Activated B cell treated with CpG ODN at 0.5 μM for 24 hours (primary cell): ENCODE results near the gene PTPN14. TPM values are rescaled to one million over a fixed set of nuclear protein-coding genes. Genes with fewer than 3 reads are reported as not detected.

Source experiments
- ATAC-seq: fragments of 200-7000 bp; cut with Tn5 transposase; one replicate; pipeline ENCODE4 v1.10.0; 2021; ENCODE audit warnings: low read depth, mild to moderate bottlenecking, moderate library complexity
- CTCF ChIA-PET: fragments of 350-600 bp; sonication (Branson Sonifier 250); formaldehyde crosslinking; loops from one replicate; lab custom pipeline; 2021; ENCODE audit warnings: antibody characterized with exemption; lab: Charles Lee
- POLR2A ChIA-PET: fragments of 350-600 bp; sonication (Branson Sonifier 250); formaldehyde crosslinking; loops from one replicate; lab custom pipeline; 2021; ENCODE audit warnings: antibody characterized with exemption; lab: Charles Lee
- DNase-seq: peaks from one replicate; pipeline ENCODE4 v3.0.0; 2022
- H3K27ac Mint-ChIP-seq: one replicate; pipeline ENCODE4 v1.8.0; 2020; ENCODE audit warnings: mixed read lengths
- H3K27me3 Mint-ChIP-seq: one replicate; pipeline ENCODE4 v1.8.0; 2021; ENCODE audit warnings: mixed read lengths
- H3K36me3 Mint-ChIP-seq: one replicate; pipeline ENCODE4 v1.8.0; 2021; ENCODE audit warnings: low read depth, mixed read lengths
- H3K4me1 Mint-ChIP-seq: one replicate; pipeline ENCODE4 v1.8.0; 2021; ENCODE audit warnings: mixed read lengths
- H3K4me3 Mint-ChIP-seq: one replicate; pipeline ENCODE4 v1.8.0; 2020; ENCODE audit warnings: mild to moderate bottlenecking, mixed read lengths
- H3K9me3 Mint-ChIP-seq: one replicate; pipeline ENCODE4 v1.8.0; 2020; ENCODE audit warnings: mixed read lengths
- intact Hi-C: fragments of 100-400 bp; cut with micrococcal nuclease; formaldehyde crosslinking; loops from one replicate; pipeline ENCODE4 v1.15.1; 2024
- total RNA-seq: library from RNA; stranded (reverse); gene quantifications from 2 replicates; pipeline ENCODE4 v1.2.3, GENCODE V29; 2022
- TF ChIP-seq, protein P1 (sequence below): fragments of 200-600 bp; IDR thresholded peaks from one replicate; pipeline ENCODE4 v1.8.0; 2022; ENCODE audit warnings: antibody characterized with exemption, mild to moderate bottlenecking

Gene PTPN14
- total RNA-seq, 1 donor from 2014 or later = not detected

DNA sequence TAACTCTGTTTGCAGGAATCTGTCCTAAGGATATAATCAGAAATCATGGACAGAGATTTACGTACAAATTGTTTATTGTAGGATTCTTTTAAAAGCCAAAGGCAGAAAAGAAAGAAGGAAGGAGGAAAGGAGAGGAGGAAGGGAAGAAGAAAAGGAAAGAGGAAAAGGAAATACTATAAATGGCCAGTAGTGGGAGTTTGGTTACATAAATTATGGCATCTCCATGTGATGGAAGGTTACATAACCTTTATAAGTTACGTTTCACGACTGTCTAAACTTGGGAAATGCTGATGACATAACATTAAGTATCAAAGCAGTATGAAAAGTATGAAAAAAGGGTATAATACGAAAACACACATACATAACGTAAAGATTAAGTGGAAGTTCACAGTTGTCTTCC, 231.5 kb downstream of the PTPN14 start:
- TF ChIP-seq, protein P1, sequence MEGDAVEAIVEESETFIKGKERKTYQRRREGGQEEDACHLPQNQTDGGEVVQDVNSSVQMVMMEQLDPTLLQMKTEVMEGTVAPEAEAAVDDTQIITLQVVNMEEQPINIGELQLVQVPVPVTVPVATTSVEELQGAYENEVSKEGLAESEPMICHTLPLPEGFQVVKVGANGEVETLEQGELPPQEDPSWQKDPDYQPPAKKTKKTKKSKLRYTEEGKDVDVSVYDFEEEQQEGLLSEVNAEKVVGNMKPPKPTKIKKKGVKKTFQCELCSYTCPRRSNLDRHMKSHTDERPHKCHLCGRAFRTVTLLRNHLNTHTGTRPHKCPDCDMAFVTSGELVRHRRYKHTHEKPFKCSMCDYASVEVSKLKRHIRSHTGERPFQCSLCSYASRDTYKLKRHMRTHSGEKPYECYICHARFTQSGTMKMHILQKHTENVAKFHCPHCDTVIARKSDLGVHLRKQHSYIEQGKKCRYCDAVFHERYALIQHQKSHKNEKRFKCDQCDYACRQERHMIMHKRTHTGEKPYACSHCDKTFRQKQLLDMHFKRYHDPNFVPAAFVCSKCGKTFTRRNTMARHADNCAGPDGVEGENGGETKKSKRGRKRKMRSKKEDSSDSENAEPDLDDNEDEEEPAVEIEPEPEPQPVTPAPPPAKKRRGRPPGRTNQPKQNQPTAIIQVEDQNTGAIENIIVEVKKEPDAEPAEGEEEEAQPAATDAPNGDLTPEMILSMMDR = no peak
- Mint-ChIP-seq H3K27ac (no peak overlapping the region), H3K27me3 (no peaks in the 10 kb centered on the region), H3K4me3 (no peak overlapping the region), H3K4me1 (peaks cover 7% of the 10 kb centered on the region), H3K9me3 (no peaks in the 10 kb centered on the region), H3K36me3 (peaks cover 58% of the 10 kb centered on the region)
- DNase-seq (no peak), ATAC-seq (no peak)
- CTCF ChIA-PET = interaction anchor here (1.1 to 4.8 kb wide), 2 partner anchors 10 to 42 kb away, joined by 3 to 51 read pairs; no protein-coding TSS in a partner anchor
- intact Hi-C loops = loop anchor here (10.0 kb wide), 1 partner anchor 335 kb away; the partner anchor contains the start of gene PROX1
- POLR2A ChIA-PET = no interaction called here

DNA sequence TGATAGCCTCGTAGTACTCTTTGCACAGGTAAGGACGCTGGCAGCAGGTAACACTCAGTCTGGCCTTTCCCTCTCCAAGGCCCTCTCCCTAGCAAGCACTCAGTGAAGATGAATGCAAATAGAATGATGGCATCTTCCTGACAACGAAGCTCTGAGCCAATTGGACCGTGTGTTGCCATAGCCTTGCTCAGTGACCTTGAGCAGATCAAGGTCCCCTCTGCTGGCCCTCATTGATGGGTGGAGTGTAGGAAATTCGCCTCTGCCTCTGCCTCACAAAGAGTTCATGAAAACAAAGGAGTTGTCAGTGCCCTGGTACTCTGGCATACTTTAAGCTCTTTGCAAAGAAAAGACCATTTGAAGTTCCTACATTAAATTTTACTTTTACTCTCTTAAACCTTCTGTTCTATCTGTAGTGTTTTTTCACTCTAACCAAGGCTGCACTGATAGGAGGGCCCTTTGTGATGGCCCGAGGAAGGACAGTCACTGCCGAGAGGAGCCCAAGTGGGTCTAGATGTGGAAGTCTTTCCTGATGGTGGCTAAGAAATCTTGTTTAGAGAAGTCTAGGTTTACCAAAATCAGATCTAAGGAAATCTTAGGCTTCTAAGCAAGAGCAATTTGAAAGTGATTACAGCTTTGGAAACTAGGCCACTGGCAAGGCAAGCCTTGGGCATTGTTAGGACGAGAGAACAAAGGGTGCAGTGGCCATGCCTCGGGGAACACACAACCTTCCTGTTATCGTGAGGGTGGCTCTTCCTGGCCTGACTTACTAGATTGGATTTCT, 232.3 kb downstream of the PTPN14 start:
- no peak for DNase-seq
- POLR2A ChIA-PET = interaction anchor here (1.2 kb wide), 1 partner anchor 35 kb away, joined by 5 read pairs; no protein-coding TSS in a partner anchor
- intact Hi-C loops = no loop called here
- CTCF ChIA-PET = interaction anchor here (1.1 to 4.8 kb wide), 2 partner anchors 11 to 41 kb away, joined by 3 to 51 read pairs; no protein-coding TSS in a partner anchor
- no peak for ATAC-seq
- H3K36me3 Mint-ChIP-seq = peaks cover 56% of the 10 kb centered on the region
- H3K4me3 Mint-ChIP-seq = no peak overlapping the region
- H3K9me3 Mint-ChIP-seq = no peaks in the 10 kb centered on the region
- no peaks in the 10 kb centered on the region for H3K27me3 Mint-ChIP-seq
- H3K4me1 Mint-ChIP-seq = peaks cover 7% of the 10 kb centered on the region
- H3K27ac Mint-ChIP-seq = no peak overlapping the region
- TF ChIP-seq, protein P1 = no peak

DNA sequence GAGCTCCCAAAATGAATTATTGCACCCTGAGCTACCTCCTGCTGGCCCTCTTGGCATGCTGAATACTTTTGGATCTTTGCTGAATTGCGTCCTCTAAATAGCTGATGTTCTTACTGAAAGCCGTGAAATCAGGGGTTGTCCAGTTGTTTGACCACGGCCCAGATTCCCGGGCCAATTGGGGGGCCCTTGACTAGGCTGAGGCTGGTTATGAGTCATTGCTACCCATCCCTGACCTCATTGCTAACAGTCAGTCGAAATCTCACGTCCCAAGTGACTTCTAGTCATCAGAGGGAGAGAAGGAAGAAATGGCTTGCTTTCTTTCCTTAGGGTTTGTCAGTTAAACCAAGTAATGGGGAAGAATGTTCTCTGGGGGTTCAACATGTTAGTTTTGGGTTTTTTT, 233.0 kb downstream of the PTPN14 start:
- H3K36me3 Mint-ChIP-seq = peaks cover 60% of the 10 kb centered on the region
- peaks cover 7% of the 10 kb centered on the region for H3K4me1 Mint-ChIP-seq
- ChIA-PET CTCF (interaction anchor here (0.9 to 4.8 kb wide), 3 partner anchors 12 to 58 kb away, joined by 5 to 51 read pairs (median 6); no protein-coding TSS in a partner anchor), POLR2A (interaction anchor here (1.2 kb wide), 1 partner anchor 34 kb away, joined by 5 read pairs; no protein-coding TSS in a partner anchor)
- intact Hi-C loops = no loop called here
- H3K4me3 Mint-ChIP-seq = no peak overlapping the region
- no peaks in the 10 kb centered on the region for H3K27me3 Mint-ChIP-seq
- H3K9me3 Mint-ChIP-seq = no peaks in the 10 kb centered on the region
- DNase-seq (no peak), ATAC-seq (no peak)
- H3K27ac Mint-ChIP-seq = no peak overlapping the region
- TF ChIP-seq, protein P1 = no peak

DNA sequence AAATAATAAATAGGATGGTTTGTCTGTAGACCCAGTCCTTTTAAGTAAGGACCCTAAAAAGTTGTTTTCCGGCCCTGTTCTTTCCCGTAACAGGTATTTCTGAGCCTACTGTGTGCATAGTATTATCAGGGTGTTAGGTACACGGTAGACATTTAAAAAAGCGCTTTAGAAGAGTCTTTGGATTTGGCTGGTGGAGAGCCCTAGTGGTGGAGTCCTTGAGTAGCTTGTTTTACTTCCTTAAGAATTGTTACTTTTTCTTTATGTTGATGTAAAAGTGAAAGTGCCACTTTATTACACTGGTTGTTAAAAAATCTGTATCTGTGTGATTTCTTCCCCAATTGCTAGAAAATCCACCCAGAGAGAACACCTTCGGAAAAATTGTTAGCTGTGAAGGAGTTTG, 233.7 kb downstream of the PTPN14 start:
- no peak overlapping the region for H3K27ac Mint-ChIP-seq
- POLR2A ChIA-PET = no interaction called here
- H3K36me3 Mint-ChIP-seq = peaks cover 62% of the 10 kb centered on the region
- TF ChIP-seq, protein P1 = no peak
- ATAC-seq = no peak
- H3K27me3 Mint-ChIP-seq = no peaks in the 10 kb centered on the region
- H3K9me3 Mint-ChIP-seq = no peaks in the 10 kb centered on the region
- no peak overlapping the region for H3K4me3 Mint-ChIP-seq
- H3K4me1 Mint-ChIP-seq = peaks cover 7% of the 10 kb centered on the region
- CTCF ChIA-PET = interaction anchor here (0.9 to 4.8 kb wide), 3 partner anchors 12 to 57 kb away, joined by 5 to 51 read pairs (median 6); no protein-coding TSS in a partner anchor
- intact Hi-C loops = no loop called here
- no peak for DNase-seq

DNA sequence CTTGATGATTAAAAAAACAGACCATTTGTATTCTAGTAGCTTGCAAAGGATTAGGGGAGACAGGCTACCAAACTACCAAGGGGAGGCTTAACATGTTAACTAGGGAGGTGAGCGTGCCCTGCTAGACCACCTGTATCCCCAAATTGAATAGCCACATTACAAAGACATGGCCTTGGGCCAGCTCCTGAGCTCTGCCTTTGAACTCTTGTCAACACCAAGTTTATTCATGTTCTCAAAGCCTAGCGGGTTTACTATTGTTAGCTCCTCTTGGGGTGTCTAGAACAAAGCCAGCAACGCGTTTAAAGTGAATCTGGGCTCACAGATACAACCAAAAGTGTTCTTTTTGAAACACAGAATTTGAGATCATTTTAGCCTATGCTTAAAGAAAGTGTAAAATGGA, 234.1 kb downstream of the PTPN14 start:
- intact Hi-C loops = no loop called here
- H3K9me3 Mint-ChIP-seq = no peaks in the 10 kb centered on the region
- H3K36me3 Mint-ChIP-seq = peaks cover 62% of the 10 kb centered on the region
- peaks cover 7% of the 10 kb centered on the region for H3K4me1 Mint-ChIP-seq
- CTCF ChIA-PET = interaction anchor here (1.0 to 4.8 kb wide), 2 partner anchors 13 to 57 kb away, joined by 6 to 51 read pairs; no protein-coding TSS in a partner anchor
- H3K27ac Mint-ChIP-seq = no peak overlapping the region
- POLR2A ChIA-PET = no interaction called here
- no peak for DNase-seq
- H3K27me3 Mint-ChIP-seq = no peaks in the 10 kb centered on the region
- no peak for ATAC-seq
- no peak overlapping the region for H3K4me3 Mint-ChIP-seq
- TF ChIP-seq, protein P1 = no peak
